ENCODE measurements around the gene DSP. TPM values are rescaled to one million over a fixed set of nuclear protein-coding genes. Genes with fewer than 3 reads are reported as not detected.

The DSP gene
- total and polyA plus RNA-seq, 5 experiments from 2014 or later: 0.47 to 0.60 TPM; not detected in 3

GRCh38 chr6:7593229-7593628, 51.8 kb downstream of the DSP start:
- Mint-ChIP-seq H3K9me3 (no peaks in the 10 kb centered on the region), H3K36me3 (peaks cover 0 to 44% (median 3%) of the 10 kb centered on the region in 3 donors), H3K27ac (peak overlapping the region in 5 of 10 donors; percentile 4 to 64 (median 41)), H3K4me1 (peaks cover 29 to 45% (median 43%) of the 10 kb centered on the region in 4 donors), H3K27me3 (no peaks in the 10 kb centered on the region), H3K4me3 (no peak overlapping the region)
- ATAC-seq: no peak
- POLR2A ChIA-PET: no interaction called here
- no peak for DNase-seq

- ATAC-seq: no peak
- no peak overlapping the region for H3K4me3 Mint-ChIP-seq
- H3K27me3 Mint-ChIP-seq: no peaks in the 10 kb centered on the region
- H3K36me3 Mint-ChIP-seq: peaks cover 0 to 54% (median 6%) of the 10 kb centered on the region in 3 donors
- no peak overlapping the region for H3K27ac Mint-ChIP-seq
- POLR2A ChIA-PET: no interaction called here
- H3K4me1 Mint-ChIP-seq: peaks cover 25 to 41% (median 38%) of the 10 kb centered on the region in 4 donors
- H3K9me3 Mint-ChIP-seq: no peaks in the 10 kb centered on the region
- DNase-seq: no peak
Measured at GRCh38 chr6:7594579-7595125, 53.2 kb downstream of the DSP start.

- Mint-ChIP-seq H3K27me3 (no peaks in the 10 kb centered on the region), H3K27ac (peak overlapping the region in 1 of 10 donors; percentile 48), H3K4me3 (no peak overlapping the region), H3K9me3 (no peaks in the 10 kb centered on the region), H3K4me1 (peaks cover 0 to 6% (median 1%) of the 10 kb centered on the region in 4 donors), H3K36me3 (peaks cover 13 to 88% (median 37%) of the 10 kb centered on the region in 3 donors)
- no peak for DNase-seq
- POLR2A ChIA-PET: no interaction called here
- no peak for ATAC-seq
Measured at GRCh38 chr6:7604003-7604402, 62.5 kb downstream of the DSP start.

- no peaks in the 10 kb centered on the region for H3K27me3 Mint-ChIP-seq
- no peaks in the 10 kb centered on the region for H3K9me3 Mint-ChIP-seq
- POLR2A ChIA-PET: no interaction called here
- no peak overlapping the region for H3K4me3 Mint-ChIP-seq
- DNase-seq: no peak
- peaks cover 13 to 86% (median 37%) of the 10 kb centered on the region in 3 donors for H3K36me3 Mint-ChIP-seq
- ATAC-seq: no peak
- peak overlapping the region in 2 of 10 donors; percentile 23 to 48 for H3K27ac Mint-ChIP-seq
- peaks cover 0 to 6% (median 1%) of the 10 kb centered on the region in 4 donors for H3K4me1 Mint-ChIP-seq
Measured at GRCh38 chr6:7604506-7604905, 63.0 kb downstream of the DSP start.

- POLR2A ChIA-PET: interaction anchor here (1.0 kb wide), 1 partner anchor 340 kb away, joined by 5 read pairs; no protein-coding TSS in a partner anchor
- Mint-ChIP-seq H3K9me3 (no peaks in the 10 kb centered on the region), H3K27me3 (peaks cover 0 to 9% (median 0%) of the 10 kb centered on the region in 5 donors), H3K4me3 (peak overlapping the region in 4 of 10 donors; percentile 0 to 5 (median 2)), H3K36me3 (peaks cover 0 to 18% (median 0%) of the 10 kb centered on the region in 3 donors), H3K4me1 (peaks cover 7 to 13% (median 11%) of the 10 kb centered on the region in 4 donors), H3K27ac (peak overlapping the region in 6 of 10 donors; percentile 13 to 61 (median 30))
- ATAC-seq (peak; percentile 41 to 52), DNase-seq (peak in 7 of 10 donors; percentile 16 to 66 (median 45))
Measured at GRCh38 chr6:7615611-7616383, 74.3 kb downstream of the DSP start.

- Mint-ChIP-seq H3K36me3 (peaks cover 0 to 6% (median 0%) of the 10 kb centered on the region in 3 donors), H3K9me3 (no peaks in the 10 kb centered on the region), H3K27me3 (peaks cover 0 to 9% (median 3%) of the 10 kb centered on the region in 5 donors), H3K4me3 (no peak overlapping the region), H3K4me1 (peaks cover 7 to 13% (median 11%) of the 10 kb centered on the region in 4 donors), H3K27ac (peak overlapping the region in 4 of 10 donors; percentile 1 to 35 (median 24))
- DNase-seq (no peak), ATAC-seq (no peak)
- POLR2A ChIA-PET: no interaction called here
Measured at GRCh38 chr6:7617801-7618764, 76.6 kb downstream of the DSP start.

- H3K36me3 Mint-ChIP-seq: no peaks in the 10 kb centered on the region
- ATAC-seq: no peak
- no peak overlapping the region for H3K27ac Mint-ChIP-seq
- peaks cover 3 to 9% (median 6%) of the 10 kb centered on the region in 5 donors for H3K27me3 Mint-ChIP-seq
- no peaks in the 10 kb centered on the region for H3K9me3 Mint-ChIP-seq
- no peak overlapping the region for H3K4me3 Mint-ChIP-seq
- POLR2A ChIA-PET: no interaction called here
- DNase-seq: no peak
- H3K4me1 Mint-ChIP-seq: peaks cover 0 to 6% (median 5%) of the 10 kb centered on the region in 4 donors
Measured at GRCh38 chr6:7621761-7622160, 80.3 kb downstream of the DSP start.

GRCh38 chr6:7624796-7625710, 83.6 kb downstream of the DSP start:
- H3K4me3 Mint-ChIP-seq: no peak overlapping the region
- ATAC-seq (no peak), DNase-seq (no peak)
- peaks cover 8 to 24% (median 13%) of the 10 kb centered on the region in 5 donors for H3K27me3 Mint-ChIP-seq
- no peaks in the 10 kb centered on the region for H3K36me3 Mint-ChIP-seq
- no peaks in the 10 kb centered on the region for H3K9me3 Mint-ChIP-seq
- H3K27ac Mint-ChIP-seq: no peak overlapping the region
- POLR2A ChIA-PET: no interaction called here
- H3K4me1 Mint-ChIP-seq: no peaks in the 10 kb centered on the region

- H3K36me3 Mint-ChIP-seq: no peaks in the 10 kb centered on the region
- no peak overlapping the region for H3K27ac Mint-ChIP-seq
- no peaks in the 10 kb centered on the region for H3K4me1 Mint-ChIP-seq
- no peak for ATAC-seq
- POLR2A ChIA-PET: no interaction called here
- H3K9me3 Mint-ChIP-seq: no peaks in the 10 kb centered on the region
- peaks cover 4 to 24% (median 11%) of the 10 kb centered on the region in 5 donors for H3K27me3 Mint-ChIP-seq
- H3K4me3 Mint-ChIP-seq: no peak overlapping the region
- no peak for DNase-seq
Measured at GRCh38 chr6:7628479-7628878, 87.0 kb downstream of the DSP start.

GRCh38 chr6:7628909-7629308, 87.4 kb downstream of the DSP start:
- no peaks in the 10 kb centered on the region for H3K4me1 Mint-ChIP-seq
- no peak overlapping the region for H3K27ac Mint-ChIP-seq
- no peaks in the 10 kb centered on the region for H3K36me3 Mint-ChIP-seq
- H3K9me3 Mint-ChIP-seq: no peaks in the 10 kb centered on the region
- DNase-seq (no peak), ATAC-seq (no peak)
- POLR2A ChIA-PET: no interaction called here
- H3K27me3 Mint-ChIP-seq: peaks cover 2 to 24% (median 11%) of the 10 kb centered on the region in 5 donors
- no peak overlapping the region for H3K4me3 Mint-ChIP-seq

- DNase-seq (no peak), ATAC-seq (no peak)
- Mint-ChIP-seq H3K4me1 (no peaks in the 10 kb centered on the region), H3K36me3 (no peaks in the 10 kb centered on the region), H3K9me3 (no peaks in the 10 kb centered on the region), H3K27me3 (peaks cover 2 to 24% (median 11%) of the 10 kb centered on the region in 5 donors), H3K4me3 (no peak overlapping the region), H3K27ac (no peak overlapping the region)
- POLR2A ChIA-PET: no interaction called here
Measured at GRCh38 chr6:7629321-7629720, 87.8 kb downstream of the DSP start.

GRCh38 chr6:7630792-7631191, 89.3 kb downstream of the DSP start:
- H3K27me3 Mint-ChIP-seq: peaks cover 2 to 29% (median 11%) of the 10 kb centered on the region in 5 donors
- H3K4me1 Mint-ChIP-seq: no peaks in the 10 kb centered on the region
- H3K9me3 Mint-ChIP-seq: peaks cover 0 to under 1% (median 0%) of the 10 kb centered on the region in 9 donors
- DNase-seq: no peak
- H3K36me3 Mint-ChIP-seq: no peaks in the 10 kb centered on the region
- POLR2A ChIA-PET: interaction anchor here (0.6 kb wide), 1 partner anchor 28 kb away, joined by 3 read pairs; no protein-coding TSS in a partner anchor
- ATAC-seq: no peak
- no peak overlapping the region for H3K4me3 Mint-ChIP-seq
- H3K27ac Mint-ChIP-seq: no peak overlapping the region

Measured in naive thymus-derived CD8-positive, alpha-beta T cell (primary cell).